Measurements from ENCODE around the gene CYP39A1. TPM values are rescaled to one million over a fixed set of nuclear protein-coding genes. Genes with fewer than 3 reads are reported as not detected.

Gene CYP39A1
- total RNA-seq, 1 donor from 2014 or later, result 1.4 TPM

DNA sequence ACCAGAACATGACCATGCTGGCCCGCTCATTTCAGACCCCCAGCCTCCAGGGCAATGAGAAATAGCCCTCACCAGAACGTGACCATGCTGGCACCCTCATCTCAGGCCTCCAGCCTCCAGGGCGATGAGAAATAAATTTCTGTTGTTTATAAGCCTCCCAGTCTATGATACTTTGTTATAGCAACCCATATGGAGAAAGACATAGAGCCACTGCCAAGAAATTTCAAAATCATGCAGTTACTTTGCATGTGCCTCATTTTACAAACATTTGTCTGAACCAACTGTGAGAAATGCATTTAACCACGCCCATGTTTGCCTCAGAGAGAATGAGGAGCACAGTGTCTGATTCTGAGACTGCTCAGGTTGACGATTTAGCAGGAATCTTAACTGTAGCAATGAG, 15.5 kb downstream of the CYP39A1 start:
- no peak for DNase-seq (ENCODE audit: low spot score in 2 of 2)
- no peak overlapping the region for H3K27ac ChIP-seq
- no peaks in the 10 kb centered on the region for H3K9me3 ChIP-seq

DNA sequence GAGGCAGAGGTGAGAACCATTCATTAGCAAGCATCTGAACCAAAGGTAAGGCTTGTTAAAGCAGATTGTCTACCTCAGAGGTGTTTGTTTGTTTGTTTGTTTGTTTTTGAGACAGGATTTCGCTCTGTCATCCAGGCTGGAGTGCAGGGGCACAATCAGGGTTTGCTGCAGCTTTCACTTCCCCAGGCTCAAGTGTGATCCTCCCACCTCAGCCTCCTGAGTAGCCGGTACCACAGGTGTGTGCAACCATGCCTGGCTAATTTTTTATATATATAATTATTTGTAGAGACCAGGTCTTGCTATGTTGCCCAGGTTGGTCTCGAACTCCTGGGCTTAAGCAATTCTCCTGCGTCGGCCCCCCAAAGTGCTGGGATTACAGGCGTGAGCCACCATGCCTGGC, 17.2 kb downstream of the CYP39A1 start:
- H3K27me3 ChIP-seq, result no peaks in the 10 kb centered on the region
- no peak overlapping the region for H3K4me3 ChIP-seq
- DNase-seq (ENCODE audit: low spot score in 2 of 2), result no peak
- H3K36me3 ChIP-seq, result no peaks in the 10 kb centered on the region
- H3K27ac ChIP-seq, result no peak overlapping the region
- intact Hi-C loops (cut with DNase I), result no loop called here
- no peaks in the 10 kb centered on the region for H3K4me1 ChIP-seq
- TF ChIP-seq, protein P1, sequence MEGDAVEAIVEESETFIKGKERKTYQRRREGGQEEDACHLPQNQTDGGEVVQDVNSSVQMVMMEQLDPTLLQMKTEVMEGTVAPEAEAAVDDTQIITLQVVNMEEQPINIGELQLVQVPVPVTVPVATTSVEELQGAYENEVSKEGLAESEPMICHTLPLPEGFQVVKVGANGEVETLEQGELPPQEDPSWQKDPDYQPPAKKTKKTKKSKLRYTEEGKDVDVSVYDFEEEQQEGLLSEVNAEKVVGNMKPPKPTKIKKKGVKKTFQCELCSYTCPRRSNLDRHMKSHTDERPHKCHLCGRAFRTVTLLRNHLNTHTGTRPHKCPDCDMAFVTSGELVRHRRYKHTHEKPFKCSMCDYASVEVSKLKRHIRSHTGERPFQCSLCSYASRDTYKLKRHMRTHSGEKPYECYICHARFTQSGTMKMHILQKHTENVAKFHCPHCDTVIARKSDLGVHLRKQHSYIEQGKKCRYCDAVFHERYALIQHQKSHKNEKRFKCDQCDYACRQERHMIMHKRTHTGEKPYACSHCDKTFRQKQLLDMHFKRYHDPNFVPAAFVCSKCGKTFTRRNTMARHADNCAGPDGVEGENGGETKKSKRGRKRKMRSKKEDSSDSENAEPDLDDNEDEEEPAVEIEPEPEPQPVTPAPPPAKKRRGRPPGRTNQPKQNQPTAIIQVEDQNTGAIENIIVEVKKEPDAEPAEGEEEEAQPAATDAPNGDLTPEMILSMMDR (IDR thresholded peaks at IDR 0.05), result no peak
- no peaks in the 10 kb centered on the region for H3K9me3 ChIP-seq

More for the DNA sequence above, 15.5 kb downstream of the CYP39A1 start:
- intact Hi-C loops (cut with DNase I), result no loop called here
- H3K27me3 ChIP-seq, result no peaks in the 10 kb centered on the region
- H3K4me1 ChIP-seq, result no peaks in the 10 kb centered on the region
- H3K4me3 ChIP-seq, result no peak overlapping the region
- TF ChIP-seq, protein P1 (IDR thresholded peaks at IDR 0.05), result no peak
- H3K36me3 ChIP-seq, result no peaks in the 10 kb centered on the region

- intact Hi-C loops (cut with DNase I), result no loop called here
- H3K9me3 ChIP-seq, result no peaks in the 10 kb centered on the region
- TF ChIP-seq, protein P1 (IDR thresholded peaks at IDR 0.05), result no peak
- H3K27me3 ChIP-seq, result no peaks in the 10 kb centered on the region
- no peak for DNase-seq (ENCODE audit: low spot score in 2 of 2)
- H3K4me1 ChIP-seq, result no peaks in the 10 kb centered on the region
- no peaks in the 10 kb centered on the region for H3K36me3 ChIP-seq
- H3K27ac ChIP-seq, result no peak overlapping the region
- no peak overlapping the region for H3K4me3 ChIP-seq
Observed at GRCh38 chr6:46632053-46632452, 20.6 kb downstream of the CYP39A1 start.

- Histone ChIP-seq H3K27me3 (no peaks in the 10 kb centered on the region), H3K9me3 (no peaks in the 10 kb centered on the region), H3K36me3 (no peaks in the 10 kb centered on the region), H3K27ac (no peak overlapping the region), H3K4me1 (no peaks in the 10 kb centered on the region), H3K4me3 (no peak overlapping the region)
- intact Hi-C loops (cut with DNase I), result no loop called here
- no peak for DNase-seq (ENCODE audit: low spot score in 2 of 2)
- TF ChIP-seq, protein P1 (IDR thresholded peaks at IDR 0.05), result no peak
Observed at GRCh38 chr6:46629691-46630090, 22.9 kb downstream of the CYP39A1 start.

DNA sequence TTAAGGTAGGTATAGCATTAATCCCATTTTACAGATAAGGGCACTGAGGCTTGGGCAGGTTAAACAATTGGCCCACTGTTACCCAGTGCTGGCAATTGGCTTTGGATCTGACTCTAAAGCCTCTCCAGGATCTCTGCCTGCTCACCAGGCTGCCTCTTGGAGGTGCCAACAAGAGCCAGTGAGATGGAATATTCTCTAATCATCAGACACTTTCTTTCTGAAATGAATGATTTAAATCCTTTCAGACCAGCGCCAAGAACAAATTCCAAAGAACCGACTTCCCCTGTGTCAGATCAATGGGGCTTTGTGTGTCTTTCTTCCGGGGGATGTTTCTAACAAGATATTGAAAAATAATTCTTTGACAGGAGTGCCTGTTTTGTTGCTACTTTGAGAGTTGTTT, 23.6 kb downstream of the CYP39A1 start:
- H3K27me3 ChIP-seq, result no peaks in the 10 kb centered on the region
- no peak for DNase-seq (ENCODE audit: low spot score in 2 of 2)
- TF ChIP-seq, protein P1 (IDR thresholded peaks at IDR 0.05), result no peak
- no peak overlapping the region for H3K4me3 ChIP-seq
- intact Hi-C loops (cut with DNase I), result no loop called here
- no peaks in the 10 kb centered on the region for H3K4me1 ChIP-seq
- peak overlapping the region in 1 of 2 donors; percentile 45 for H3K27ac ChIP-seq
- H3K9me3 ChIP-seq, result no peaks in the 10 kb centered on the region
- H3K36me3 ChIP-seq, result no peaks in the 10 kb centered on the region

DNA sequence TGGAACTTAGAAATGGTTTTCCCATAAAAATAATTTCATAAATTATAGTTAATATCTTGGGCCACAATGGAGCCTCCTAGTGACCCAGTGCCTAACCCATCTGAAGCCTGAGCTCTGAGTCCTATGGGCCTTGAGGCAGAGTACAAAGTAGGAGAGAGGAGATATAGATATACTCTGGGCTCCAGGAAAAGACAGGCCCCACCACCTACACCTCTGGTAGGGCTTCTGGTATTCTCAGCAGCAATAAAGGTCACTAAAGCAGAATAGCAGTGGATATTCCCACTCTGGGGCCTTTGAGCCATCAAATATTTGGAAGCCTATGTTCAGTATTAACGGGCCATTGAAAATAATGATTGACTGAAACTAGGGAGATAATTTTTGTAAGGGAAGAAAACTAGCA, 24.1 kb downstream of the CYP39A1 start:
- no peak for DNase-seq (ENCODE audit: low spot score in 2 of 2)
- no peaks in the 10 kb centered on the region for H3K4me1 ChIP-seq
- no peaks in the 10 kb centered on the region for H3K27me3 ChIP-seq
- peak overlapping the region in 1 of 2 donors; percentile 45 for H3K27ac ChIP-seq
- no peaks in the 10 kb centered on the region for H3K9me3 ChIP-seq
- TF ChIP-seq, protein P1 (IDR thresholded peaks at IDR 0.05), result no peak
- H3K36me3 ChIP-seq, result no peaks in the 10 kb centered on the region
- intact Hi-C loops (cut with DNase I), result no loop called here
- H3K4me3 ChIP-seq, result no peak overlapping the region
